Daoy (cell line): ENCODE data around the gene SWAP70. TPM values are rescaled to one million over a fixed set of nuclear protein-coding genes. Genes with fewer than 3 reads are reported as not detected.
"Not testable (repeated sequence)": the region's sequence is repeated elsewhere in the genome, so short reads cannot be mapped to it uniquely, and the experiment has no call there.

Experiments used
- DNase-seq: peaks from one replicate; pipeline ENCODE4 v3.0.0-alpha.2; 2015; ENCODE audit warnings: low read depth
- total RNA-seq: library from RNA; depleted of rRNA; stranded (reverse); fragments of >200 nt; shearing (Covaris generic); gene quantifications from 2 replicates; pipeline ENCODE4 v1.2.3, GENCODE V29; 2014

The SWAP70 gene
- total RNA-seq, 1 experiment from 2014 or later = 9.1 TPM

- DNase-seq = no peak
These were observed 28.8 kb downstream of the SWAP70 start for GRCh38 chr11:9692691-9693090.

- DNase-seq = no peak
These were observed 30.1 kb downstream of the SWAP70 start for GRCh38 chr11:9693801-9694553.

GRCh38 chr11:9695228-9695627 is 31.4 kb downstream of the SWAP70 start:
- DNase-seq = not testable (repeated sequence)

- DNase-seq = no peak
These were observed 33.9 kb downstream of the SWAP70 start for GRCh38 chr11:9697766-9698165.

DNA sequence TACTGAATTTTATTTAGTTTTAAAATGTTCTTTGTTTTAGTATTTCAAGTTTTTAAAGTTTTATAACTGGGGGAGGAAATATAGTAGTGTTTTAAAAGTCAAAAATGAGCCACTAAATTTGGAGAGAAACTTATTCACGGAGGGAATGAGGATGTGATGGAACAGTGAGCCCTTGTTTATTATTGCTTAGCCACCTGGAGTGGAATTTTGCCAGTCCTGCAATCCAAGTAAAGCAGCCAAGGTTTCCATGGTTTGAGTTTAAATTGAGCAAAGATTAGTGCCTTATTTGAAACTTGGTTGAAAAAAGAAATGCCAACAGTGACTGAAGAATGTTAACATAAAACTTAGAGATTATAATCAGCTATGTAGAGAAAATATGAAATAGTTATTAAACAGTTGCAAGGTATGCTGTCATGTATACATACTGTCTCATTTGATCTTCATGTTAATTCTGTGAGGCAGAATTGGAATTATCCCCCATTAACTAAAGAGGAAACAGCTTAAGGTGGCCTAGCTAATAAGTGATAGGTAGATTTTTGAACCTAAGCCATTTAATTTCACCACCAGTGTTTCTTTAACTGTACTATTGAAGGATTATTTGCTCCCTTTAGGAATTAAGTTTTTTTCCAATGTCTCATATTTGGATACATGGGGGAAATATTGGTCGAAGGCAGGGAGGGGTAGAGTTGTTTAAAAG is 36.4 kb downstream of the SWAP70 start:
- no peak for DNase-seq

DNA sequence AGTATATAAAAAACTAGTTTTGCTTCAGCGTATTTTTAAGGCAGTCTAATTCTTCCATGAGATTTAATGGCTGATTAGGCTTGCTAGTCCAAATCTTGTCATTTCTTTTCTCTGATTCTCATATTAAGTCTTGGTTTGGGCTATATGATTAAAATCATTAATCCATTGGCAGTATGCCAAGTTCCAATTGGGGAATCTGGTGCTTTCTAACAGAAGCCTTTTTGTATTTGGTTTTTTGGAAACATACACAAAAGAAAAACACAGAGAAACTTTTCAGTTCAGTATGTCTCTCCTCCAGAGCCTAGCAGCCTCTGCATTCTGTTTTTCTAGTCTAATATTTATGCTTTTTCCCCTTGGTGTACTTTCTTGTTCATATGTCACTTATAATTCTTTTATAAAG is 37.9 kb downstream of the SWAP70 start:
- no peak for DNase-seq

GRCh38 chr11:9703280-9703679 is 39.4 kb downstream of the SWAP70 start:
- no peak for DNase-seq

- DNase-seq = no peak
These were observed 40.2 kb downstream of the SWAP70 start for GRCh38 chr11:9704037-9704436.

- DNase-seq = no peak
These were observed 40.7 kb downstream of the SWAP70 start for GRCh38 chr11:9704620-9705019.

DNA sequence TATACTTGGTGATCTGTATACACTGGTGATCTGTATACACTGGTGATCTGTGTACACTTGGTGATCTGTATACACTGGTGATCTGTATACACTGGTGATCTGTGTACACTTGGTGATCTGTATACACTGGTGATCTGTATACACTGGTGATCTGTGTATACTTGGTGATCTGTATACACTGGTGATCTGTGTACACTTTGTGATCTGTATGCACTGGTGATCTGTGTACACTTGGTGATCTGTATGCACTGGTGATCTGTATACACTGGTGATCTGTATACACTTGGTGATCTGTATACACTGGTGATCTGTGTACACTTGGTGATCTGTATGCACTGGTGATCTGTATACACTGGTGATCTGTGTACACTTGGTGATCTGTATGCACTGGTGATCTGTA is 41.5 kb downstream of the SWAP70 start:
- not testable (repeated sequence) for DNase-seq

- no peak for DNase-seq
These were observed 44.7 kb downstream of the SWAP70 start for GRCh38 chr11:9708544-9708943.

DNA sequence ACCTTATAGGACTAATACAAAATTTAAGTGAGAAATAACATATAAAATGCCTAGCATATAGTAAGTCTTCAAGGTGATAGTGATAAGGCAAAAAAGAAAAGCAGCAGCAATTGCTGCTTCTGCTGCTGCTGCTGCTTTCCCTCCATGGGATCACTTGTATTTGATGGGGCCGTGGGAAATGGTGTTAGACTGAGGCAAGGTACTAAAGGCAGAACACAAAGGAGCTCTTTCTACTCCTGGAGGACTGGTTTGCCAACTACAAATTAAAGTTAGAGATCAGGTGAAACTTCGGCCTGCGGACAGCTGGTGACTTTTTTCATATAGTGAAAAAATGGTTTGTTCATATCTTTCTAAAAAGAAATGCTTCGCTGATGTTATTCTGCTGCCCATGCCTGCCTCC is 46.3 kb downstream of the SWAP70 start:
- no peak for DNase-seq

- no peak for DNase-seq
These were observed 47.0 kb downstream of the SWAP70 start for GRCh38 chr11:9710852-9711251.

GRCh38 chr11:9711454-9712307 is 47.8 kb downstream of the SWAP70 start:
- no peak for DNase-seq

- DNase-seq = no peak
These were observed 50.5 kb downstream of the SWAP70 start for GRCh38 chr11:9714272-9714940.

- peak; percentile 51 for DNase-seq
These were observed 52.6 kb downstream of the SWAP70 start for GRCh38 chr11:9716275-9717039.

DNA sequence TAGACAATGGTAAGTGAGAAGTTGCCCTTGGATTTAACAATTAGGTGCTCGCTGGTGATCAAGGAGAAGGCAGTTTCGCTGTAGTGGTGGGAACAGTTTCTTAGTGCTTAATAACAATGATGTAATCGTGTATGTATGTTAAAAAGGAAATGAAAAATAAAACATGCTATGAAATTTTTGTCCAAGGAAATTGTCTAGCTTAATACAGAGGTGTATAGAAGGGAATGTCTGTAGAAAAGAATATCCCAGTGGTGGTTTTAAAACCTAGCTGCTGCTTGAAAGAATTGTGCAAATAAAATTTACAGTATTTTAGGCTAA is 53.1 kb downstream of the SWAP70 start:
- no peak for DNase-seq

- no peak for DNase-seq
These were observed 53.8 kb downstream of the SWAP70 start for GRCh38 chr11:9717719-9718118.

DNA sequence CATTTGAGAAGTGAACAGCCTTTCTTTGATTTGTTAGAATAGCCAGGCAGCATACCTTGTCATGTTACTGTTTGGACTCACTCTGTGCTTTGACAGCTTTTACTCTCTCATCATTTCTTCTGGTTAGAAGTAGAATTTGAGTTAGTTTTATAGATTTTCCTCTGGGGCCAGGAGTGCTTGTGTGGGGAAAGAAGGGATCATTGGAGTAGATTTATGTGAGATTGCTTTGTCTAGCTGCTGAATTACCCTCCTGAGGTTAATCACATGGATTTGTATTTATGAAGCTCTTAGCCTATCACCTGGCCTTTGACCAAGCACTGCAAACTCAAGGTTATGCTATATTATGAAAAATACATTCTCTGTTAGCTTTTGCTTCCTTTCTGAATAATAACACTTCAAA is 54.3 kb downstream of the SWAP70 start:
- DNase-seq = no peak

DNA sequence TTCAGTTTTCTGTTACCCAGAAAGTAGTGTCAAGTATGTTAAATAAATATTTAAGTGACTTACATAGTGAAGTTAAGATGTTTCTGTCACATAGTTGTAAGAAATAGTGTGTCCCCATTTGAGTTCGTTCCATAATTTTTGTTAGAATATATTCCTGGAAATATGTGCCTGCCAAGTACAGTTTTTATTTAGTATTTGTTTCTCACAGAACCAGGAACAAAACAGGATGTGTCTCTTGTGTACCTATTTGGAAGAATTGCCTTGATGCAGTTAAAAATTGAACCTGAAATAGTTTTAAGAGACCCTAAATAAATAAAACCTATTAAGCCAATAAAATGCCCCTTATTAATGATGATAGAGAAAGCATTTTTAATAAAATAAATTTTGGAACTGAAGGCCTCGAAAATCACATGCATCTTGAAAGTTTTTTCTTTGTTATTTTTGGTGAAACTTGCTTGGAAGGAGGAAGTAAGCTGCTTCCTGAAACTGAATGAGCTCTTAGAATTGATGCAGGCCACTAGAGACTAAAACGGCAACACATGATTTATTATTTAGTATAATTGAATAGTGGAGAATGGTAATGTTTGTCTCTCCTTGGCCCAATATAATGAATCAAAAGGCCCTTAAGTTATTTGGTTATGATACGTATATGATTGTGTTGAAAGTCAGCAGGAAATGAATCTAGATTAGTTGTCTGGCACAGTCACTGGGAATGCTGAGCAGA is 55.9 kb downstream of the SWAP70 start:
- no peak for DNase-seq

DNA sequence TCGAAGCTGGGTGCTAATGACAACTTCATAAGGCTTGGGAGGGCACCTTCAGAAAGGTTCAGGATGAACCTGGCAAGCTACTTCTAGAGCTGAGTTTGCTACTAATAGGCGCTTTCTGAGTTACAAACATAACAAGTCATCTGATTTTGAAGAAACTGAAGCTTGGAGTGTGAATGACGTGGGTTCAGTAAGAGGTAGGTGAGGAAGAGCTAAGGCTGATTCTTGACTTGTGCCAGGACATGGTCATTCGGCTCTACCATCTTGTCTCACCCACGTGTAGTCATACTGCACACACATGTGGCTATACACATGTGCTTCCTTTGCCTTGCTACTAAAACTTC is 56.4 kb downstream of the SWAP70 start:
- no peak for DNase-seq
